IPS-11a (cell line): Measurements from ENCODE around the gene GPR15.

ENCODE experiments used
- H3K4me3 ChIP-seq: one replicate; pipeline ENCODE4 v1.5.1; 2013; ENCODE audit warnings: low read depth, low read length, control low read depth

Gene GPR15

DNA sequence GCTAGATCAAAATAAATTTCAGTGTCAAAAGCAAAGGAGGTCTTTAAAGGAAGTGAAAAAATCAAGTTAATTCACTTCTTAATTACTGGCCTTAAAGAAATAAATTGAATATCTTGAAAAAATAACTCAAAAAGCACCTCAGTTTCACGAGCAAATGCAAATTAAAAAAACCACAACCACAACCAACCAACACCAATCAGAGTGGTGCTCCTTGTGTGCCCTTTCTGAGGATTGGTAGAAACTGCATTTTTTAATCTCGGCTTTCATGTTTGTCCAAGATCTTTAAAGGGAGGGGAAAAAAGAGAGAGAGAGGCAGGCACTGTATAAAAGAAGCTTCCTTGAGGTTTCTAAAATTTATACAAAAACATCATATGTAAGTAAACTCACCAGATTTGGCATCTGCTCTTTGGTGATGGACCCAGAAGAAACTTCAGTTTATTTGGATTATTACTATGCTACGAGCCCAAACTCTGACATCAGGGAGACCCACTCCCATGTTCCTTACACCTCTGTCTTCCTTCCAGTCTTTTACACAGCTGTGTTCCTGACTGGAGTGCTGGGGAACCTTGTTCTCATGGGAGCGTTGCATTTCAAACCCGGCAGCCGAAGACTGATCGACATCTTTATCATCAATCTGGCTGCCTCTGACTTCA lies at the start of gene GPR15:
TSS of gene GPR15 (plus strand) at position 357 of the 653 bp plus-strand sequence. CDS start at position 413, 56 bp downstream.
- no peak within 1 kb of the TSS for H3K4me3 ChIP-seq

DNA sequence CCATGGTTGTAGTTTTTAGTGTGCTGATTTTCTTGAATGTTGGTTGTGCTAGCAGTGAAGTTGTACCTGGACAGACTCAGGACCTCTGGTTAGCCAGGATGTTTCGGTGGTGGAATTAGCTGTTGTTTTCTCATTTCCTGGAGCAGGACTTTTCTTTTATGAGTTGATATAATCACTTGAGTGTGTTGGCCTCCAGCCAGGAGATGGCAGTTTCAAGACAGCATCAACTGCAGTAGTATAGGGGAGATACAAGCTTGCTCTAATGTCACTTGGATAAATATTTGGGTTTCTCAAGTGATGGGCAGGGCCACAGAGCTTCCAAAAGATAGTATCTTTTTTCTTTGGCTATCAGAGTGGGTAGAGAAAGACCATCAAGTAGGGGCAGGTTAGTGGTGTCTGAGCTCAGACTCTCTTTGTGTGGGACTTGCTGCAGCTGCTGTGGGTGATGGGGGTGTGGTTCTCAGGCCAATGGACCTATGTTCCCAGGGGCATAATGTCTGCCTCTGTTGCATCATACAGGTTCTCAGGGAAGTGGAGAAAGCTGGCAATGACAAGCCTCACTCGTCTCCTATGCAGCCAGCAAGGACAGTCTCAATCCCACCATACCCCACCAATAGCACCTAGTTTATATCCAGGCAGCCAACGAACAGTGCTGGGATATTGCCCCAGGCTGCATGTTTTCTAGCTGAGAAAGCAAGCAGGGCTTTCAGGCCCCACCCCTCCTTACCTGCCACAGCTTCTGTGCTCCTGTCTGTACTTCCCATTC lies 48.9 kb upstream of the GPR15 start:
- H3K4me3 ChIP-seq: no peak overlapping the region

DNA sequence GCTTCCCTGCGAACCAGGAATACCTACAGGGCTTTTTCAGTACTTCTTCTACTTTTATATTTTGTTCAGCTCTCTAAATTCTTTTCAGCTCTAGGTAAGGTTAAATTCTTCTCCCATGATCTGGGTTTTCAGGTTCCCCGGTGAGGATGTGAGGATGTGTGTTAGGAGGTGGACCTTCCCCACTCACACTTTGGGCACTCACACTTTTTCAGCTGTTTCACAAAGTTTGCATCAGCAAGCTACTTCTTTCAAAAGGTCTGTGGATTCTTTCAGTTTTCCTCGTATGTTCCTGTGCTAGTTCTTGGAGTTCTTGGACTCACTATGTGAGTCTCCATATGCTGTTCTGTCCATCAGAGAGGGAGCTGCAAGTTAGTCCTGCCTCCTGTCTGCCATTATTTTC lies 48.2 kb upstream of the GPR15 start:
- no peak overlapping the region for H3K4me3 ChIP-seq

DNA sequence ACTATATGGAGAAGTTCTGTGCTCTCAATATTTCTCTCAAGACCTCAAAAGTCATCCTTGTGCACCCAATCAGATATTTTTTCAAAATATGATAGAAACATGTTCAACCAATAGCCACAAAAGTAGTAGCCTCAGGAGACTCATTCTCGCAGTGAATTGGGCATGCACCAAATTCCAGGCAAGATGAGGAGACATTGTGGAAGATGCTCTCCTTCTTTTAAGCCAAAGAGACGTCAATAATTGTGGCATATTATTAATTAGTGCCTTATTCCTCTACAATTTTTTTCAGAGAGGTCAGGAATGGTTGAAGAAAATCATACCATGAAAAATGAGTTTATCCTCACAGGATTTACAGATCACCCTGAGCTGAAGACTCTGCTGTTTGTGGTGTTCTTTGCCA lies 34.4 kb upstream of the GPR15 start, which contains the start of gene OR5K2:
TSS of gene OR5K2 (plus strand) at position 301 of the 400 bp plus-strand sequence. CDS start at position 301, 0 bp downstream.
- no peak within 1 kb of the TSS for H3K4me3 ChIP-seq

DNA sequence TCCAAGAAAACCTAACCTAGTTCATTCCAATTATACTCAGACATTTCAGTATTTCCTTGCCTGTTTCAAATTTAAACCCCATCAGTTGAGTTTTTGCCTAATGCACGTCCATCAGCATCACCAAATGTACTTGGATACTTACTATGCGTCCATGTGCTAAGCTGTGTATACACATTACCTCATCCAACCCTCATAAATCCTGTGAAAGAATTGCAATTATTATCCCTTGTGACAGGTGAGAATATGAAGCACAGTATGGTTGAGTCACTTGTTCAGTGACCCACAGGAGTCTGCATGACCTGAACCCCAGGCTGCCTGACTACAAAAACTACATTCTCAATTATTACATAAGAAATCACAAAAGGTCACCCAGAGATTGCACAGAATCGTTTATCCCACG lies 31.8 kb upstream of the GPR15 start:
- no peak overlapping the region for H3K4me3 ChIP-seq

DNA sequence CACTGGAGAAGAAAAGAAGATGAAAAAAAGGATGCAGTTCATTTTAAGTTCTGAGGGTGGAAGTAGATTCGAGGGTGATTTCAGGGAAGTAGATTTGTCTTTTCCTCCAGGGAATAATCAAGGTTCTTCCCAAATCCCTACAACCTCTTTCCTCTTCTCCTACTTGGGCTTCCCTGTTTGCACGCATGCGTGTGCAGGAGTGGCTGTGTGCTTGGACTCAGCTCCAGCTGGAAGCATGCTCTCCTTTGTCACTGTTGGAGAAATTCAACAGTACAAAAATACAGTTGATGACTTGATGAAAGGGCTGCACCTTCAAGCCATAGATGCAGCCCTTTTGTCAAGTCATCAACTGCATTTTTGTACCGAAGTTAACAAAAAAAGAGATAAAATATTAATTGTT lies 30.5 kb upstream of the GPR15 start:
- no peak overlapping the region for H3K4me3 ChIP-seq

DNA sequence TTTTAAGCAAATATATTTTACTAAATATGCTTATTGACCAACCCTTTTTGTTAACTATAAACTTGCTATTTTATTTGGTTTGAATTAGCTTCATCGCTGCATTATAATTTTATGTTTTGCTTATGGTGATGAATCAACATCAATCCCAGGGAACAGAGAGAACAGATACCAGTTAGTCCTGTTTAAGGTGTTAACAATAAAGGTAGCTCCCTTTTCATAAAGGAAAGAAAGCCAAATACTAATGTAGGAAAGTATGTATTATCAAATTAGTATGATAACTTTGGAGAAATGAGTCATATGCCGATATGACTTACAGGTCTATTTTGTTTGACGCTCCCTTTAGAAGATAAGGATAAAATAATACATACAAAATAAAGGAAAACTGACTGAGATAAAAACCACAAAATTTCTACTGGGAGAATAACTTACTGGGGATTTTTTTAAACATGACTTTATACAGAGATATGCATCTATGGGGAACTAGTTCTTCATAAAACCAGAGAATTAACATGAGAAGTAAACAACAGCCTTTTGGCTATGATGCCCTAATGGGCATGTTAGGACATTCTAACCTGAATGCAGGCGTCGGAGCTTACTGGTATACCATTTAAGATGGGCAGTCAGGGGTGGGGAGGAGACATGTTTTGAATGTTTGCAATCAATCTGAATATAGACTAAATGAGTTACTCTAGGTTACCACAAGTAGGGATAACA lies 29.8 kb upstream of the GPR15 start:
- no peak overlapping the region for H3K4me3 ChIP-seq

DNA sequence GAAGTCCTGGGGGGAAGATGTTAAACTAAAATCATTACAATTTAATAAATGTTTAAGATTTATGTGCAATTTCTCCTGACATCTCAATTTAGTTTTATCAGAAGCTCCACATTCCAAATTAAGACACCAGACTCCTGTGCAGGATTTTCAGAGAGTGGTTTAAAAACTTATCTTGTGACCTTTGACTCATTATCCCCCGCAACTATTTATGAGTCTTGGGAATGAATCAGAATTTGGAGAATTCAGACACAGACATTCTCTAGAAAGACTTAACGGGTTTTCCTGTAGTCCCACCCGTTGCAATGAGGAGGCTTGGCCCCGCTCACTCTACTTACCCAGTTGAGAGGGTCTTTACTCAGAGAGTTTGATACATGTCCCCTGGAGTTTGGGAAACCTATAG lies 27.2 kb upstream of the GPR15 start:
- H3K4me3 ChIP-seq: no peak overlapping the region

DNA sequence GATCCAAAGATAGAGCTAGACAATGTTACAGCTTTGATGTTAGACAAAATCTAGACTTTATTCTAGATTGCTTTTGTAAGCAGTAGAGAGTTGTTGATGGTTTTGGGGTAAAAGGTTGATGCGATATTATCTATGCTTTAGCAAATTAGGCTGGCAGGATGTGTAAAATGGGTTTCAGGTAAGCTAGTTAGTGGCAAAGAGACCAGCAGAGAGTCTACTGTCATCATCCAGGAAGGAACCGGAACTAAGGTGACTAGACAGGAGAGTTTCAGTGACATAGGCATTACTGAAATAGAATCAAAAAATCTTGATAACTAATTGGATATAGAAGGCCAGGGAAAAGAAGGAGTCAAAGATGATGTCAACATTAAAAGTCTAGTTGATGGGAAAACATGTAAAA lies 23.2 kb upstream of the GPR15 start:
- no peak overlapping the region for H3K4me3 ChIP-seq

DNA sequence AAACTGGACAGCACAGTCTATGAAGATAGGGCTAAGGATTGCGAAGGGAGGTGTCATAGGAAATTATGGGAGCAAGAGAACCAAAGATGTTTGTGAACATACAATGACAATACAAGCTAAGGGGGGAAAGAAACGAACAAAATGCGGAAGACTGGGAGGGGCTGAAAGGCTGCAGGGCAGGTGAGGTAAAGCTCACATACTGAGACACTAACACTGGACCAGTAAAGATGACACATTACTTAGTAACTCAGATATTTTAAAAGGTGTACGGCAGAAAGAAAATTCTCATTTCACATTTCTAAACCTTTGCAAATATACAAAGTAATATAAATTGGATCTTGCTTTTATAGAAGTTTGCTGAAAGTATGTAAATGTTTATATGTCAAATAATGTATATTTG lies 19.2 kb upstream of the GPR15 start:
- no peak overlapping the region for H3K4me3 ChIP-seq

DNA sequence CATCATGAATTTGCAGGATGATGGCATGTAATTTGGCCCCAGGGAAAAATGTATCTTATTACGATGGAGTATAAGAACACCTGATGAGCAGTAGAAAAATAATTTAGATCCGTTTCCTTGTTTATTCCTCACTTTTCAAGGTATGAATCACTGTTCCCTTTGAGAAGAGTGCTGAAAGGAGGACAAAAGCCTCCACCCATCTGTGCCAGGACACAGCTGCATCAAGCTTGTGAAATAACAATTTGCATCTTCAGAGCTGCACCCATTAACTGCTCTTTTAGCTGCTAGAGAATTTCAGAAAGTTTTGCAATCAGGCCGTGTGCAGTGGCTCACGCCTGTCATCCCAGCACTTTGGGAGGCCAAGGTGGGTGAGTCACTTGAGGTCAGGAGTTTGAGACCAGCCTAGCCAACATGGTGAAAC lies 18.7 kb upstream of the GPR15 start:
- H3K4me3 ChIP-seq: no peak overlapping the region

DNA sequence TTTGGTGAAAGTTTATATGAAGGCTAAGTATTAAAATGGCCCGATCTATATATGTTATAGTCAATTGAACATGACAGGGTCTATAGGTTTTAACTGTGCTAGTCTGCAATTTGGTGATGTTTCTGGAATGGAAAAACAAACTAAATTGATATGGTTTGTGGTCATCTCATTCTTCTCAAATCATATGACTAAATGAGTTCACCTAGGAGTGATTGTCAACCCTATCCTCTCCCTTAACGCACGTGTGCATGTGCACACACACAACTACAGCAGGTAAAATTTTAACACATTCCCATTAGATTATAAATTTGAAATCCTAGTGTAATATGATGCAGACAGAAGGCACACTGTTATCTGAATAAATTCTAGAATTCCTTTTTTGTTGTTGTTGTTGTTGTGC lies 18.0 kb upstream of the GPR15 start:
- H3K4me3 ChIP-seq: no peak overlapping the region

DNA sequence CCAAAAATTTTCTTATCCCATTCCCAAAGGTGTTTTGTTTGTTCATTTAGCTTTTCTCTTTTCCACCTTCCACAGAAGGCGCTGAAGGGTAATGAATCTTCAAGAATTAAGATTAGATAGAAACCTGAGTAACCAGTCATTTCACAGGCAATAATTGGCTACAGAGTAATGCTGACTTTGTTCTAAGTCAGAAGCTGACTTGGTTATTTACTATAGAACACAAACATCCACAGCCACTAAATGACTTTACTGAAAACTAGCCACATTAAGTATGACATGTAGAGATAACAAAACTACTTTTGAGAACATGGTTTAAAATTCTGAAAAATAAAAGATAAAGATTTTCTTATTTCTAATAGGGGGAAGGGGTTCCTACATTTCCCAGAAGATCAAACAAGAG lies 16.8 kb upstream of the GPR15 start:
- no peak overlapping the region for H3K4me3 ChIP-seq

DNA sequence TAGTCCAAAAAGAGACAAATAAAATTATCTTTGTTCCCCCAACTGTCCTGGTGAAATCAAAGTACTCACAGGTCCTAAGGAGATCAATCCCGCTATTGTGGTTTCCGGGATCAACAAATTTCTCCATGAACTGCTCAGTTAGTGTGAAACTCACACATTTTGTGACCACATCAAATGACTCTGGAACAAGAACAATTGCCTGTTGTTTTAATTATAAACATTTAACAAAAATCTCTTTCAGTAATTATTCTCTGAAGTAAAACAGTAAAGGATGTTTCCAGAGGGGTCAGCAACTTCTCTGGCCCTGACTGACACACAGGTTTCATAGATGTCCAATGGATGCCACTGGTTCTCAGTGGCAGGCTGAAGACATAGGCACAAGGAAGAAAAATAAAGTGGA lies 13.0 kb upstream of the GPR15 start:
- no peak overlapping the region for H3K4me3 ChIP-seq

DNA sequence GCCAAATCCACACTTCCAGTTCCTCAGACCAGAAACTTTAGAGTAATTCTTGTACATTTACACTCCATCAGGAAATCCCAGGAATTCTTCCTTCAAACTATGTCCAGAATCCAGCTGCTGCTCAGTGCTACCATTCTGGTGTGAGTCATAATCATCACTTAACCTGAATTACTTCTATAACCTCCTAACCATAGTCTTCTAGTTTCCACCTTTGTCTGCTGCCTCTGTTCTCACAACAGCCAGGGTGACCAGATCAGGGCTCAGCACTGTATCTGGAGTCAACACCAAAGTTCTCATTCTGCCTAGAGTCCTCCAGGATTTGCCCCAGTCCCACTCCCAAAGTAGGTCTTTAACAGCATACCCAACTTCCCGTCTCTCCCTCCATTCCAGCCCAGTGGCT lies 12.4 kb upstream of the GPR15 start:
- H3K4me3 ChIP-seq: no peak overlapping the region

DNA sequence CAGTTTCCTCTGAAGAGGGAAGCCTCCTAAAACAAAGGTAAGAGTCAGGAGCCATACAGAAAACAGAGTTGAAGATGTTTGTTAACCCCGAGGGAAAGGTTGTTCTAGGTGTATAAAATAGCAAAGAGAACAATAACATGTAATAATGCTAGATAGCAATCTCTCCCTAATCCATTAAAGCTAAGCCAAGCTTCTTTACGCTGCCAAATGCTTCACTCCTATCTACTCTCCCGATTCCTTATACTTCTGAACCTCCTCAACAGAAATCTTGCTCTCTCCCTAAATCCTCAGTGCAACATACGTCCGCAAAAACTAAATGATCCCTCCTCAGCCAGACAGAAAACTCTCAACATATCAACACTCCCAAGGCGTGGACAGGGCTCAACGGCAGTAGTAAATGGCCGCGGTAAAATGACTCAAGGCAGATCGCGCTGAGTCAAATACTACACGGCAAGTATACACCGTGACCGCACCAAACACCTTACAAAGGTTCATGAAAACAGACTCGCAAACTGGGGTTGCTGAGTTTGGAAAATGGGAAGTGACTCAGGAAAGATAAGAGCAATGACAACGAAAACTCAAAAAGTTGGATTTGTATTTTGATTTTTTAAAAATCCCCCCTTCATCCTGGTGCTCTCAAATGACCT lies 9.8 kb upstream of the GPR15 start:
- peak overlapping the region; percentile 71 for H3K4me3 ChIP-seq

DNA sequence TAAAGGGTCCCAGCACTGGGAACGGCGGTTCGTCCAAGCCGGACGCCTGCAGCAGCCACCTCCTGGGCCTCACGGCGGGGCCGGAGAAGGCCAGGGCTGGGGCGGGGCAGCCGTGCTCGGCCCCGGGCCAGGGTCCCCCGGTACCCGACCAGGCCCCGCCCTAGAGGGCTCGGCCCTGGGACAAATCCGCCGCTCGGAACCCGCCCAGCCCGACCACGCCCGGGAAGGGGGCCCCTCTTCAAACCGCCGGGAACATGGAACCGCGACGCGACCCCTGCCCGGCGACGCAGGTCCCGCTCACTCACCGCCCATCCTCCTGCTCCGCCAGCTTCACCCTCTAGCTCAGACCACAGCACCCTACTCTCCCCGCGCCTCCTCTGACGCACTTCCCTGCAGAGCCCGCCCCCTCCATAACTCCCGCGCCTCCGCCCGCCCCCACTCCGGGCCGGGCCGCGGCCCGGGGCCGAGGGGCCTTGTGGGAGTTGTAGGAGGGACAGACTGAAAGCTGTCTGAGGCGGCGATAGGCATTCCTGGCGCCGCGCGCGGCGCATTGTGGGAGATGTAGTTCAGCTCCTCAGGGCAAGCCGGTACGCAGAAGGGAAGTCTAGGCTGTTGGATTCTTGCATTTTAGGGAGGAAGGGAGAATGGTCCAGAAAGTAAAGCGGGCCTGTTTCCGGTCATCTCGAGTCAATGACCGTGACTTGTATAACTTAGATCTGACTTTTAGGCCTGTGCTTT lies 9.1 kb upstream of the GPR15 start, which contains the start of gene CLDND1:
TSS of gene CLDND1 (minus strand) at position 359 of the 738 bp plus-strand sequence. CDS start 1,478 bp downstream, outside the sequence.
- H3K4me3 ChIP-seq: peak within 1 kb of the TSS; percentile 71

DNA sequence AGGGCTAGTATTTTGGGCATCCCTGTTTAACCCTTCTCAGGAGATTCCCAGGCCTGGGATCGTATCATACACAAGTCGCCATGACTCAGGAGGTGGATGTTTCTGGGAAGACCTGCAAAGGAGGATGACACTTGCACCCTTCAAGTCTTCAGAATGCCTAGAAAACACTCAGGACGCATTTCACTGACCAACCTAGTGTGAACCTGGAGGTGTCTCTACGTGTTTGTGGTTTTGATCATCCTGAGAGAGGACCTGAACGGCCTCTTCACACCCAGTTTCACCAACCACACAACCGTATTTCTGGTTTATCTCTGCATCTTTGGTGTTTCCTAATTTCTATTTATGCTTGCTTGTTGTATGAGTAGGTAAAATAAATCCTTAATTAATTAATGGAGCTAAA lies 6.3 kb upstream of the GPR15 start:
- no peak overlapping the region for H3K4me3 ChIP-seq

DNA sequence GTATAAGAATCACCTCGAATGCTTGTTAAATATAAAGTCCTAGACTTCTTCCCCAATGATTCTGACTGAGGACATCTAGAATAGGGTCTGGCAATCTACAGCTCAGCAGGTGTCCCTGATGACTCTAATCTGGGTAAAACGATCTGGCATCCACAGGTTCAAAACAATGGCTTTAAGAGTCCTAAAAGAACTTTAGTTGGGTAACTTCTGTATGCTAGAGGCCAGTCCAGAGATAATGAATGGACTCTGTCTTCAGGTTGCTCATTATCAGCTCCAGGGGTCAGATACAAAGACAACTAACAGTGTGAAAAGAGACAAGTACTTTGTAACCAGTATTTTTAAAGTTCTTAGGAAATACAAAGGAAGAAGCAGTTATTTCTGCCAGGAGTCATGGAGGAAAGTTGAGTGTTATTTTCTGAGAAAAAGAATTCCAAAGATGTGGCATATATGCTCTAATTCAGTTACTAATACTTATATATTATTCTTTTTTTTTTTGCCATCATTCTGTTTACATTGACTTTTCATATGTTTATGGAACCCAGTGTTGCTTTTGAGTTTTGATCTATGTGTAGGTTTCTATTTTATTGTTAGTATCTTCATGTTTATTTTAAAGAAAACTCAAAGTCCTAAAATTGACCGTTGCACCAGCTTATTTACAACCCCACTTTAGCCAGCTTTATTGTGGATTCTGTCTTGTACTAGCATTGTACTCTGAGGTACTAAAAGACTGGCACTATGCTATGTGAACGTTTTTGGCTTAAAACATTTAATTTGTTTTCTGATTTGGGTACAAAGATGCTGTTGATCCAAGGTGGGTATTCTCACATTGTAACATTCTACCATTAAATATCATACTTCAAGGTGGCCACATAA lies 3.1 kb upstream of the GPR15 start:
- H3K4me3 ChIP-seq: no peak overlapping the region
